Esophagus squamous epithelium (tissue), 4 donors: Measurements from ENCODE around the gene RGS7.

Experiments used
- CTCF ChIP-seq, 6 experiments: fragments of 450-650 bp in 4 of 6; fragments of 200-600 bp in 2 of 6; sonication (generic) in 2 of 6; IDR thresholded peaks; one replicate each; pipeline ENCODE4 v1.5.1; 2016 to 2019; ENCODE audit warnings: antibody characterized with exemption in 6 of 6, mild to moderate bottlenecking in 4 of 6, moderate library complexity in 4 of 6
- POLR2A ChIP-seq, 4 donors: fragments of 450-650 bp; IDR thresholded peaks; one replicate each; pipeline ENCODE4 v1.6.1; 2017; ENCODE audit warnings: antibody characterized with exemption in 4 of 4, mild to moderate bottlenecking in 4 of 4, moderate library complexity in 3 of 4

DNA sequence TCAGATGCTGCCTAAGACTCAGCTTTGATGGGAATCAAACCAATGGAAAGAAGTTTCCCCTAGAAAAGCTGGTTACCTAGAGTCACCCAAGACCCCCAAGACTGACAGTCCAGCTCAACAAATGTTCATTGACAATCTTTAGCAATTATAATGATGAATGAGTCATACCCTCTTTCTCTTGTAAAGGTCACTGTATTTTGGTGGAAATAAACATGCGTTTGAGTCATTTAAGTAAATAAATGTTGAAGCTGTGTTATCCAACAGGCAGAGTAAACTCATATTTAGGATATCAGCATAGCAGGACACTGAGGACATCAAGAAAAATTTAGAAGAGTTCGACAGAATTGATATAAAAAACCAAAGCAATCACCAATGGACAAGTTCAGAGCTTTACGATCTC, 295.9 kb downstream of the RGS7 start:
- TF ChIP-seq CTCF (IDR thresholded peaks at IDR 0.05), result no peak
- TF ChIP-seq POLR2A (IDR thresholded peaks at IDR 0.05), result no peak
